Adrenal gland (tissue), 12 donors: ENCODE measurements around the gene OR56A5. TPM values are rescaled to one million over a fixed set of nuclear protein-coding genes. Genes with fewer than 3 reads are reported as not detected.
A peak's percentile ranks its signal among the peaks of the same experiment; 100 is the strongest.

Experiments used
- DNase-seq, 7 donors: peaks; one replicate each; pipeline ENCODE4 v3.0.0-alpha.2; 2019 to 2020
- H3K27ac ChIP-seq, 5 donors: fragments of 200-600 bp; sonication (generic) in 4 of 5; 1 replicate in 3 of 5; 2 replicates in 2 of 5; pipeline versions ENCODE4 v1.5.1 to v1.8.0; 2016 to 2020; ENCODE audit warnings: mild to moderate bottlenecking in 1 of 5
- H3K27me3 ChIP-seq: fragments of 200-600 bp; 2 replicates; pipeline ENCODE4 v1.8.0; 2021
- H3K36me3 ChIP-seq, 2 donors: fragments of 200-600 bp; replicated peaks in 1 of 2; 1 replicate in 1 of 2; 2 replicates in 1 of 2; pipeline versions ENCODE4 v1.5.1 to v1.8.0; 2018 to 2022
- H3K4me1 ChIP-seq, 2 donors: fragments of 200-600 bp; replicated peaks in 1 of 2; 1 replicate in 1 of 2; 2 replicates in 1 of 2; pipeline versions ENCODE4 v1.5.1 to v1.8.0; 2018 to 2021
- H3K4me3 ChIP-seq, 4 donors: fragments of 200-600 bp; sonication (generic) in 3 of 4; one replicate each; pipeline ENCODE4 v1.5.1; 2016 to 2018
- H3K9me3 ChIP-seq, 3 donors: fragments of 200-600 bp; sonication (generic) in 1 of 3; replicated peaks in 1 of 3; 1 replicate in 2 of 3; 2 replicates in 1 of 3; pipeline versions ENCODE4 v1.5.1 to v1.8.0; 2016 to 2021
- POLR2A ChIP-seq, 2 donors: fragments of 450-650 bp; IDR thresholded peaks; one replicate each; pipeline ENCODE4 v1.6.1; 2017; ENCODE audit warnings: antibody characterized with exemption in 2 of 2, mild to moderate bottlenecking in 2 of 2, moderate library complexity in 1 of 2
- WGBS, 4 donors: extraction: QIAGEN DNeasy Blood & Tissue Kit in 2 of 4; methylation state at CpG; one replicate each; pipeline versions ENCODE4 v1.1.5 to v1.1.7; 2013 to 2017; 5-methylcytosine and 5-hydroxymethylcytosine counted together
- intact Hi-C, 2 donors: fragments of 100-400 bp; cut with DNase I; formaldehyde crosslinking; loops; one replicate each; pipeline versions ENCODE4 v1.14.1 to v1.15.0; 2022 to 2023
- polyA plus RNA-seq, 3 donors: library from polyadenylated mRNA; stranded (reverse); fragments of 200-250 nt in 2 of 3; fragments of 350-450 nt in 1 of 3; fragmentation: Illumina TruSeq in 1 of 3; extraction: RNeasy Lipid Tissue Mini Kit (QIAGEN cat#74804) in 1 of 3; gene quantifications; one replicate each; pipeline ENCODE4 v1.2.3, GENCODE V29; 2013 to 2014
- total RNA-seq, 9 donors: library from RNA; depleted of rRNA in 4 of 9; stranded (reverse); fragments of >200 nt in 4 of 9; fragments of 120-200 nt in 1 of 9; fragmentation: NEBNext Ultra II Directional in 1 of 9; extraction: Animal tissue kit (Norgen Biotek cat#: 25700) in 1 of 9; gene quantifications; one replicate each; pipeline versions ENCODE4 v1.1.0 to v1.2.4, GENCODE V29; 2013 to 2023
- TF ChIP-seq, protein P1 (sequence below), 6 experiments: fragments of 450-650 bp in 4 of 6; fragments of 200-600 bp in 2 of 6; sonication (generic) in 1 of 6; IDR thresholded peaks; 1 replicate in 5 of 6; 2 replicates in 1 of 6; pipeline versions ENCODE4 v1.5.1 to v1.8.0; 2016 to 2021; ENCODE audit warnings: antibody characterized with exemption in 6 of 6, mild to moderate bottlenecking in 2 of 6, moderate library complexity in 1 of 6
- donor health status: healthy with polysubstance abuse.
- donor health status: Bipolar disorder and iron deficiency.
- donor health status: DM: yes; HTN: yes; CAD: no.
- donor health status: DM: no; HTN: no; CAD: no.
- donor health status: DM: no; HTN: no; CAD: no.
- donor health status: DM: yes; HTN: yes; CAD: no.

The OR56A5 gene
- total and polyA plus RNA-seq, 12 donors = not detected

DNA sequence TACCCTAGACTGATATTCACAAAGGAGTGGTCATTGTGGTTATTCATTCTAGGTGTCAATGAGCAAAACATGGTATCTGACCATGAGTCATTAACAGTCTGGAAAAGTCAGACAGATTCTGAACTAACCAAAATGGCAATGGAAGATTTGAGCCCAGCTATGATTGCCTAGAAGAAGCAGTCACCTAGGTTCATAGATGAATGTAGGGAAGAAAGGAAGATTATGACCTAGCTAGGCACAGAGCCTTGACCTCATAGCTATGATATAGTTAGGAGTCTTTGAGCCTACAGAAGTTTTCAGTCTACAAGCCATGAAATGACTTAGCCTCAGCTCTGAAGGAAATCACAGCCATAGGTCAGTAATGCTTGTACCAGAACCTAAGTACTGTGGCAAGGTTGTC, 38.1 kb upstream of the OR56A5 start:
- Histone ChIP-seq H3K36me3 (no peaks in the 10 kb centered on the region), H3K4me3 (no peak overlapping the region), H3K27me3 (no peaks in the 10 kb centered on the region), H3K4me1 (no peaks in the 10 kb centered on the region), H3K9me3 (no peaks in the 10 kb centered on the region), H3K27ac (no peak overlapping the region)
- DNase-seq = no peak
- TF ChIP-seq POLR2A (IDR thresholded peaks at IDR 0.05) = no peak
- TF ChIP-seq, protein P1, sequence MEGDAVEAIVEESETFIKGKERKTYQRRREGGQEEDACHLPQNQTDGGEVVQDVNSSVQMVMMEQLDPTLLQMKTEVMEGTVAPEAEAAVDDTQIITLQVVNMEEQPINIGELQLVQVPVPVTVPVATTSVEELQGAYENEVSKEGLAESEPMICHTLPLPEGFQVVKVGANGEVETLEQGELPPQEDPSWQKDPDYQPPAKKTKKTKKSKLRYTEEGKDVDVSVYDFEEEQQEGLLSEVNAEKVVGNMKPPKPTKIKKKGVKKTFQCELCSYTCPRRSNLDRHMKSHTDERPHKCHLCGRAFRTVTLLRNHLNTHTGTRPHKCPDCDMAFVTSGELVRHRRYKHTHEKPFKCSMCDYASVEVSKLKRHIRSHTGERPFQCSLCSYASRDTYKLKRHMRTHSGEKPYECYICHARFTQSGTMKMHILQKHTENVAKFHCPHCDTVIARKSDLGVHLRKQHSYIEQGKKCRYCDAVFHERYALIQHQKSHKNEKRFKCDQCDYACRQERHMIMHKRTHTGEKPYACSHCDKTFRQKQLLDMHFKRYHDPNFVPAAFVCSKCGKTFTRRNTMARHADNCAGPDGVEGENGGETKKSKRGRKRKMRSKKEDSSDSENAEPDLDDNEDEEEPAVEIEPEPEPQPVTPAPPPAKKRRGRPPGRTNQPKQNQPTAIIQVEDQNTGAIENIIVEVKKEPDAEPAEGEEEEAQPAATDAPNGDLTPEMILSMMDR (IDR thresholded peaks at IDR 0.05) = no peak
- intact Hi-C loops = no loop called here

DNA sequence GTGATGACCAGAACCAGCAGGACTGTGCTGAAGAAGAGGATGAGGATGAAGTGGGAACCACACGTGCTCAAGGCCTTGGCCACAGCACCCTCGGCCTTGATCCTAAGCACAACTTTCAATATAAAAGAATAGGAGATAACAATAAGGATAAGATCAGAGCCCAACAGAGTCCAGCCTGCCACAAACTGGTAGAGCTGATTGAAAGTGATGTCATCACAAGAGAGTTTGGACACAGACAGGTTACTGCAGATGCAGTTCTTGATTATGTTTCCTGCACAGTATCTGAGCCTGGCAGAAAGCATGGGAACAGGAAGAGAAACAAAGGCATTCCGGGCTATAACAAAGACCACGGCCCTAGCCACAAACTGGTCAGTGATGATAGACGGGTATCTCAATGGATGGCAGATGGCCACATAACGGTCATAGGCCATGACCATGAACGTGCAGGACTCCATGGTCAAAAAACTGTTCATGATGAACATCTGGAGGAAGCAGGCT, 34.0 kb upstream of the OR56A5 start:
- H3K4me3 ChIP-seq = no peak overlapping the region
- DNase-seq = no peak
- TF ChIP-seq POLR2A (IDR thresholded peaks at IDR 0.05) = no peak
- TF ChIP-seq, protein P1 (IDR thresholded peaks at IDR 0.05) = no peak
- no peaks in the 10 kb centered on the region for H3K36me3 ChIP-seq
- intact Hi-C loops = no loop called here
- H3K27me3 ChIP-seq = no peaks in the 10 kb centered on the region
- 61 to 76% (median 67%) methylated on average over 7 of the region's 7 CpGs for WGBS, 4 donors
- H3K27ac ChIP-seq = no peak overlapping the region
- no peaks in the 10 kb centered on the region for H3K9me3 ChIP-seq
- no peaks in the 10 kb centered on the region for H3K4me1 ChIP-seq

- H3K4me1 ChIP-seq = no peaks in the 10 kb centered on the region
- no peak overlapping the region for H3K27ac ChIP-seq
- no peak overlapping the region for H3K4me3 ChIP-seq
- H3K9me3 ChIP-seq = no peaks in the 10 kb centered on the region
- intact Hi-C loops = no loop called here
- 86 to 94% (median 87%) methylated on average over 10 to 14 of the region's 14 CpGs for WGBS, 4 donors
- TF ChIP-seq, protein P1 (IDR thresholded peaks at IDR 0.05) = no peak
- no peak for TF ChIP-seq POLR2A (IDR thresholded peaks at IDR 0.05)
- no peaks in the 10 kb centered on the region for H3K27me3 ChIP-seq
- no peak for DNase-seq
- no peaks in the 10 kb centered on the region for H3K36me3 ChIP-seq
Measured at GRCh38 chr11:5994791-5995190, 26.5 kb upstream of the OR56A5 start.

DNA sequence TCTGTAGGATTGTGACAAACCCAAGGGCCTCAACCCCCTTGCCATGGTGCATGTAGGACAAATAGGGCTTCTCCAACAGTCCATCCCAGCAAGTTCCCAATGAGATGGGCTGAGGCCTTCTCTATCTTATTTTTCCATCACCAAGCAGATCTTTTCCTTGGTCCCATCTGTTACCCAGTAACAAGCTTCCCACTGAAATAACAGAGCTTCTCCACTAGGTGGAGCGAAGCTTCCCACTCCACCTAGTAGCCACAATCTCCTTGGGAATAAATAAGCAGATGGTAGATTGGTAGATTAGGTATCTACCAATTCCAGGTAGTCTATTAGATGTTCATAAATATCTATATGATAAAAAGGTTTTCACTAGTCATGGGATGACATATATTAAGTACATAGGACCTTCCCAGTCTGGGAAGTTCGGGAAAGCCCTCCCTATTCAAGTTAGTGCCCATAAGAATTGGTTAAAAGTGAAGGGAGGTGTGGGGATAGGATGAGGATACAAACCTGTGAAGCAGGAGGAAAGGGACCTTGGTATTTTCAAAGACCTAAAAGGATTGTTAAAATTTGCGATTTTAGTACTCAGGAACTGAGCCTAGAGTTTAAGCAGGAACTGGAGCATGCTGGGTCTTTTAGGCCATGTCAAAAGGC, 24.4 kb upstream of the OR56A5 start:
- intact Hi-C loops = no loop called here
- Histone ChIP-seq H3K27me3 (no peaks in the 10 kb centered on the region), H3K4me1 (no peaks in the 10 kb centered on the region), H3K4me3 (no peak overlapping the region), H3K9me3 (no peaks in the 10 kb centered on the region), H3K27ac (no peak overlapping the region), H3K36me3 (no peaks in the 10 kb centered on the region)
- 53 to 65% (median 53%) methylated on average over 3 of the region's 3 CpGs for WGBS, 4 donors
- TF ChIP-seq, protein P1 (IDR thresholded peaks at IDR 0.05) = peak; percentile 16 to 52 (median 38)
- no peak for TF ChIP-seq POLR2A (IDR thresholded peaks at IDR 0.05)
- DNase-seq = peak in 1 of 7 donors; percentile 10
